ENCODE measurements around the gene CYP17A1.
A peak's percentile ranks its signal among the peaks of the same experiment; 100 is the strongest.

The CYP17A1 gene

GRCh38 chr10:102796407-102797176, 40.6 kb downstream of the CYP17A1 start:
- TF ChIP-seq CTCF (IDR thresholded peaks at IDR 0.05; ENCODE audit: extremely low read depth, insufficient read depth, missing control alignments), result no peak
- DNase-seq (ENCODE audit: low spot score), result peak; percentile 67
- in situ Hi-C loops (cut with MboI; ENCODE audit: low pct_unique_long_range_greater_than_20kb, low sequenced_read_pairs, unreplicated experiment), result no loop called here

- in situ Hi-C loops (cut with MboI; ENCODE audit: low pct_unique_long_range_greater_than_20kb, low sequenced_read_pairs, unreplicated experiment), result no loop called here
- no peak for TF ChIP-seq CTCF (IDR thresholded peaks at IDR 0.05; ENCODE audit: extremely low read depth, insufficient read depth, missing control alignments)
- DNase-seq (ENCODE audit: low spot score), result no peak
Measured at GRCh38 chr10:102795453-102796406, 41.5 kb downstream of the CYP17A1 start.

- TF ChIP-seq CTCF (IDR thresholded peaks at IDR 0.05; ENCODE audit: extremely low read depth, insufficient read depth, missing control alignments), result no peak
- DNase-seq (ENCODE audit: low spot score), result no peak
- in situ Hi-C loops (cut with MboI; ENCODE audit: low pct_unique_long_range_greater_than_20kb, low sequenced_read_pairs, unreplicated experiment), result no loop called here
Measured at GRCh38 chr10:102791754-102792395, 45.3 kb downstream of the CYP17A1 start.

GRCh38 chr10:102785818-102786217, 51.4 kb downstream of the CYP17A1 start:
- no peak for DNase-seq (ENCODE audit: low spot score)
- no peak for TF ChIP-seq CTCF (IDR thresholded peaks at IDR 0.05; ENCODE audit: extremely low read depth, insufficient read depth, missing control alignments)
- in situ Hi-C loops (cut with MboI; ENCODE audit: low pct_unique_long_range_greater_than_20kb, low sequenced_read_pairs, unreplicated experiment), result no loop called here

- in situ Hi-C loops (cut with MboI; ENCODE audit: low pct_unique_long_range_greater_than_20kb, low sequenced_read_pairs, unreplicated experiment), result no loop called here
- DNase-seq (ENCODE audit: low spot score), result no peak
- TF ChIP-seq CTCF (IDR thresholded peaks at IDR 0.05; ENCODE audit: extremely low read depth, insufficient read depth, missing control alignments), result no peak
Measured at GRCh38 chr10:102783568-102783967, 53.6 kb downstream of the CYP17A1 start.

Data from GM13977 (cell line).